ENCODE results near the gene ARHGEF28.

Gene ARHGEF28

DNA sequence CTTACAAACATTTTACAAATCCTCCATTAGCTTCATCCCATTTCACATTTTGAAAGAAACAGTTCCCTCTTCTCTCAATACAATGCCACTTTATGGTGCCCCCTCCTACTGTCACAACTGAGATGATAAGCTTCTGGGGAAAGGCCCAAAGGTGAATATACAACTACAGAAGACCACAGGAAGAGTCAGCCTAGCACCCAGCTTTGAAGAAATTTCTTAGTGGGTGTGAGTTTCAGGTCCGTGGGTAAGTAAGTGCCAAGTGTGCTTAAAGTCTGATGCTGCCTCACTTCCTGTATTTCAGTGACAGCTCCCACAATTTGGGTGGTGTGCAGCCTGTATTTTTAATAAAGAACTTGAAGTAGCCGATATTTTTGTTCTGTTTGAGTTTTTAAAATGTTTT lies 68.1 kb downstream of the ARHGEF28 start:
- Histone ChIP-seq H3K9me3 (ENCODE audit: control insufficient read depth, insufficient read depth, low read length) (no peaks in the 10 kb centered on the region), H3K27me3 (ENCODE audit: control insufficient read depth, insufficient read depth, low read length) (no peaks in the 10 kb centered on the region), H3K36me3 (ENCODE audit: control insufficient read depth, insufficient read depth, low read length) (no peaks in the 10 kb centered on the region), H3K9ac (ENCODE audit: low read depth, low read length) (no peak overlapping the region), H3K27ac (ENCODE audit: low read depth, low read length) (peak overlapping the region; percentile 71), H3K4me3 (ENCODE audit: low read depth, low read length) (no peak overlapping the region), H3K4me1 (ENCODE audit: control insufficient read depth, insufficient read depth, low read length) (peaks cover 28% of the 10 kb centered on the region)

DNA sequence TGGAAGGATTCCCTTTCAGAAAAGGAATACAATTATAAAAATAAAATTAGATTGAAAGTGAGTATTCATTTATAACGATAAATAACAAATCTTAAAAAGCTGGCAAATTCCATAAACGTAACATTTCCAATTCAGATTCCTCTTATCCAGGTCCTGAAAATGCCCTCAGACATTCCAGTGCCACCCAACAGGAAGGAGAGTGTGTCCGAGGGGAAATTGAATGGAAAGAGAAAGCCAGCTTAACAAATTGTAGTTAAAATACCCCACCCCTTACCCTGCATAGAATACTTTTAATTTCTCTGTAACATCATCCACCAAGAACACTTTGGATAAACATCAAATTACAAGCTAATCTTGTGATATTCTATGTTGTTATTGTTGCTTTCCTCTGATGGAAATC lies 72.0 kb downstream of the ARHGEF28 start:
- H3K4me1 ChIP-seq (ENCODE audit: control insufficient read depth, insufficient read depth, low read length), result peaks cover 20% of the 10 kb centered on the region
- H3K27ac ChIP-seq (ENCODE audit: low read depth, low read length), result no peak overlapping the region
- no peak overlapping the region for H3K9ac ChIP-seq (ENCODE audit: low read depth, low read length)
- no peaks in the 10 kb centered on the region for H3K36me3 ChIP-seq (ENCODE audit: control insufficient read depth, insufficient read depth, low read length)
- H3K9me3 ChIP-seq (ENCODE audit: control insufficient read depth, insufficient read depth, low read length), result no peaks in the 10 kb centered on the region
- H3K4me3 ChIP-seq (ENCODE audit: low read depth, low read length), result no peak overlapping the region
- H3K27me3 ChIP-seq (ENCODE audit: control insufficient read depth, insufficient read depth, low read length), result no peaks in the 10 kb centered on the region

DNA sequence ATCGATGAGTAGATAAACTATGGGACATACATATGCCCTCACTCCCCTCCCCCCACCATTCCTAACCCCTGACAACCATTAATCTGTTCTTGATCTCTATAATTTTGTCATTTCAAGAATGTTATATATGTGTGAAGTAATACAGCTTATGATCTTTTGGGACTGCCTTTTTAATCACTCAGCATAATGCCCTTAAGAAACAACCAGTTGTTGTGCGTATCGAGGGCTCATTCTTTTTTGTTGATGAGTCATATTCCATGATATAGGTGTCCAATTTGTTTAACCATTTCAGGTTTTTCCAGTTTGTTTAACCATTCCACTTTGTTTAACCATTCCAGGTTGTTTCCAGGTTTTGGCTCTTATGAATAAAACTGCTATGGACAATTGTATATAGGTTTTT lies 75.6 kb downstream of the ARHGEF28 start:
- no peaks in the 10 kb centered on the region for H3K36me3 ChIP-seq (ENCODE audit: control insufficient read depth, insufficient read depth, low read length)
- no peaks in the 10 kb centered on the region for H3K27me3 ChIP-seq (ENCODE audit: control insufficient read depth, insufficient read depth, low read length)
- H3K27ac ChIP-seq (ENCODE audit: low read depth, low read length), result no peak overlapping the region
- H3K4me3 ChIP-seq (ENCODE audit: low read depth, low read length), result no peak overlapping the region
- H3K9me3 ChIP-seq (ENCODE audit: control insufficient read depth, insufficient read depth, low read length), result no peaks in the 10 kb centered on the region
- H3K4me1 ChIP-seq (ENCODE audit: control insufficient read depth, insufficient read depth, low read length), result no peaks in the 10 kb centered on the region
- no peak overlapping the region for H3K9ac ChIP-seq (ENCODE audit: low read depth, low read length)

DNA sequence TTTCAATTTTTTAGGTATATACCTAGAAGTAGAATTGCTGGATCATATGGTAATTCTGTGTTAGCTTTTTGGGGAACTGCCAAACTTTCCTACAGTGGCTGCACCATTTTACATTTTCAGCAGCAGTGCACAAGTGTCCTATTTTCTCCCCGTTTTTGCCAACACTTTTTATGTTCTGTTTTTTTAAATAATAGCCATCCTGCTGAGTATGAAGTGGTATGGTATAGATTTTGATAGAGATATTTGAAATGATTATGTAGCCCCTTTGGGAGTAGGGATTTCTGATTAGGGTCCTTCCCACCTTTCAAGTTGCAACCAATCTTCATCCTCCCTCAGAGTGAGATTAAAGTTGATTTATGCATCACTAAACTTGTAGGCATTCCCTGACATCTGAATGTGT lies 76.5 kb downstream of the ARHGEF28 start:
- H3K9ac ChIP-seq (ENCODE audit: low read depth, low read length), result no peak overlapping the region
- H3K4me3 ChIP-seq (ENCODE audit: low read depth, low read length), result no peak overlapping the region
- no peaks in the 10 kb centered on the region for H3K4me1 ChIP-seq (ENCODE audit: control insufficient read depth, insufficient read depth, low read length)
- H3K9me3 ChIP-seq (ENCODE audit: control insufficient read depth, insufficient read depth, low read length), result no peaks in the 10 kb centered on the region
- no peaks in the 10 kb centered on the region for H3K36me3 ChIP-seq (ENCODE audit: control insufficient read depth, insufficient read depth, low read length)
- H3K27me3 ChIP-seq (ENCODE audit: control insufficient read depth, insufficient read depth, low read length), result no peaks in the 10 kb centered on the region
- no peak overlapping the region for H3K27ac ChIP-seq (ENCODE audit: low read depth, low read length)

DNA sequence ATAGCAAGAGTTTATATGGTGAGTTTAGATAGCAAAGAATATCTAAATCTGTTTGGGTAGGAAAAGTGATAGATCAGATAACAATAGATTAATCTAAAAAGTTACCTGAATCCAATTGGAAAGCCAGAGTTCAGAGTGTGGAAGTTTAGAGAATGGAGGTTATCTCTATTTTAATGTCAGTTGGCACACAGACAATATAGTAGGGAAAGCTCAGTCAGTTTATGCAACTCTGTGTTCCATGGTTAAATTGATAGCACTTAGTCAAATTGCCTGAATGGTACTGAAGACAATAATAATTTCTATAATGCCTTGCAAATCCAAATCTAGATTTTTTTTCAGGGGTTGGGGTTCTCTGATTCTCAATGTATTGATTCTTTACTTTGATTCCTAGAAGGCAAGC lies 77.0 kb downstream of the ARHGEF28 start:
- no peak overlapping the region for H3K27ac ChIP-seq (ENCODE audit: low read depth, low read length)
- no peaks in the 10 kb centered on the region for H3K9me3 ChIP-seq (ENCODE audit: control insufficient read depth, insufficient read depth, low read length)
- no peaks in the 10 kb centered on the region for H3K27me3 ChIP-seq (ENCODE audit: control insufficient read depth, insufficient read depth, low read length)
- H3K36me3 ChIP-seq (ENCODE audit: control insufficient read depth, insufficient read depth, low read length), result no peaks in the 10 kb centered on the region
- no peak overlapping the region for H3K4me3 ChIP-seq (ENCODE audit: low read depth, low read length)
- H3K4me1 ChIP-seq (ENCODE audit: control insufficient read depth, insufficient read depth, low read length), result no peaks in the 10 kb centered on the region
- H3K9ac ChIP-seq (ENCODE audit: low read depth, low read length), result no peak overlapping the region

DNA sequence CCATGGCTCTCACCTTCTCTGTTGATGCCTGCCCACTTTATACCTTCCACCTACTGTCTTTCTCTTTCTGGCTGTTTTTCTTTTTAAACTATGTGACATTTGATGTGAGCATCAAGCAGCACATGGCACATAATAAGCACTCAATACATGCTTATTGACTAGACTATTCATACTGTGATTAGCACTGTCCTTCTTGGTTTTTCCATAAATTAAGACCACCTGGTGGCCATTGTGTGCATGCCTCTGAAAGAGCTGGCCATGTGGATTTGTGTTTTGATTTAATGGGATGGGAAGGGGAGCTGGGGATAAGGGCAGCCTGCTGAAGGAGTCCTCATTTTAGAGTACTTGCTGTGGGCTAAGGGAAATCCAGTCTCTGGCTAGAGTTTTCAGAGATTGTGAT lies 79.4 kb downstream of the ARHGEF28 start:
- no peak overlapping the region for H3K9ac ChIP-seq (ENCODE audit: low read depth, low read length)
- H3K27ac ChIP-seq (ENCODE audit: low read depth, low read length), result no peak overlapping the region
- H3K9me3 ChIP-seq (ENCODE audit: control insufficient read depth, insufficient read depth, low read length), result no peaks in the 10 kb centered on the region
- no peaks in the 10 kb centered on the region for H3K27me3 ChIP-seq (ENCODE audit: control insufficient read depth, insufficient read depth, low read length)
- no peaks in the 10 kb centered on the region for H3K4me1 ChIP-seq (ENCODE audit: control insufficient read depth, insufficient read depth, low read length)
- H3K4me3 ChIP-seq (ENCODE audit: low read depth, low read length), result no peak overlapping the region
- no peaks in the 10 kb centered on the region for H3K36me3 ChIP-seq (ENCODE audit: control insufficient read depth, insufficient read depth, low read length)

DNA sequence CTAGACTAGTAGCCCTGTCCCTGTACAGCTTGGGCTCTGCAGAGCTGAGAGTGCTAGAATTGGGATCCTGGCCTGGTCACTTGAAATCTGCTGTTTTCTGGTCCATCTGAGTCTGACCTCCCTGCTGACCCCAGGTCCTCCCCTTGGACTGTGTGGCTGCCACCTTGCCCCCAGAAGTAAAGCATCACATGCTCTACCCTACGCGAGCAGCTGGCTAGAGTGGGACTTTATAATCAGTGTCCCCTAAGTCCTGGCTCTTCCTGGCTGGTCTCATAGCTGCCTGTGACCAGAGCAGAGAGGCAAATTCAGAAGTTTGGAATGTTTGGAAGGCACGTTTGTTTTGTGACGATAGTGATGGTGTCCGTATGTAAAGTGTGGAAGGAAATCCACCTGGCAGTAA lies 81.0 kb downstream of the ARHGEF28 start:
- Histone ChIP-seq H3K9ac (ENCODE audit: low read depth, low read length) (no peak overlapping the region), H3K4me1 (ENCODE audit: control insufficient read depth, insufficient read depth, low read length) (no peaks in the 10 kb centered on the region), H3K27me3 (ENCODE audit: control insufficient read depth, insufficient read depth, low read length) (no peaks in the 10 kb centered on the region), H3K9me3 (ENCODE audit: control insufficient read depth, insufficient read depth, low read length) (no peaks in the 10 kb centered on the region), H3K4me3 (ENCODE audit: low read depth, low read length) (no peak overlapping the region), H3K36me3 (ENCODE audit: control insufficient read depth, insufficient read depth, low read length) (no peaks in the 10 kb centered on the region), H3K27ac (ENCODE audit: low read depth, low read length) (no peak overlapping the region)

DNA sequence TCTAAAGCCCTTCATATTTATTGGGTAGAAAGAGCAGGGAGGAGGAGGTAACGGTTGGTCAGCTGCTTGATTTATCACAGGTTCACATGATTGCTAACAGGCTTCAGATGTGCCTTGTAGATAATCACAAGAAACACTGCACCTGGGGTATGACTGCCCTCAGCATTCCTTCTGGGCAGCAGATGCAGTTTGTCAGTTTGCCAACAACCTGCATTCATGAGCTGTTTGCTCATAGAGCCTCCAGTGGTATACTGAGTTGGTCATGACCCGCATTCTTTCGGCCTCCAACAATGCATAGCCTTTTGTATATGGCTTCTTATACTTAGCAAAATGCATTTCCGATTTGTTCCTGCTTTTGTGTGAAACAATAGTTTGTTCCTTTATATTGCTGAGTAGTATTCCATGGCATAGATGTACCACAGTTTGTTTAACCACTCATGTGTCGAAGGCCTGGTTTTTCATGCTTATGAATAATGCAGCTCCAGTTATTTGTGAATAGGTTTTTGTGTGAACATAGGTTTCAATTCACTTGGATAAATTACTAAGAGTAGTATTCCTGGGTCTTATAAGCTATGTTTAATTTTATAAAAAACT lies 83.6 kb downstream of the ARHGEF28 start:
- no peak overlapping the region for H3K9ac ChIP-seq (ENCODE audit: low read depth, low read length)
- no peaks in the 10 kb centered on the region for H3K27me3 ChIP-seq (ENCODE audit: control insufficient read depth, insufficient read depth, low read length)
- H3K36me3 ChIP-seq (ENCODE audit: control insufficient read depth, insufficient read depth, low read length), result no peaks in the 10 kb centered on the region
- no peak overlapping the region for H3K4me3 ChIP-seq (ENCODE audit: low read depth, low read length)
- no peaks in the 10 kb centered on the region for H3K9me3 ChIP-seq (ENCODE audit: control insufficient read depth, insufficient read depth, low read length)
- no peaks in the 10 kb centered on the region for H3K4me1 ChIP-seq (ENCODE audit: control insufficient read depth, insufficient read depth, low read length)
- H3K27ac ChIP-seq (ENCODE audit: low read depth, low read length), result no peak overlapping the region

DNA sequence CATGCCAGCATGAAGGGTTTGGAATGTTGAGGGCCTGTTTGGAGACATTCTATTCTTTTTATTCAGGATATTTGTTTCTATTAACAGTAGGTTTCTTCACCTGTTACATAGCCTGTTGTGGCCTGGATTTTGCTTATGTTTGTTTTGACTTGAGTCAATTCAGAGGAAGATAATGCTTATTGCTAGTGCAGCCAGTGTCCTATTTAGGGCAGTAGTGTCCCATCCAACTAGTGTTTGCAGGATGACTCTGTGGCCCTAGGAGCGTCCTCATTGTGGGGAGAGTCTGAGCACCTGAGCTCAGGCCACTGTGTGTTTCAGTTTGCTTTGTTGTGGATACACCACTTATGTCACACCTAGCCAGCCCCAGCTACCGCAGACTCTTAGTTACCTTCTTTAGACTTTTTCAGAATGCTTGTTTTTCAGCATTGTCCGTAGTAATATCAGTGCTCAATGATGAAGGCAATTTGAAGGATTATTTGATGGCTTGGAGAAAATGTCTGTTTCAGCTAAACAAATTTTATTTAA lies 90.3 kb downstream of the ARHGEF28 start:
- Histone ChIP-seq H3K4me3 (ENCODE audit: low read depth, low read length) (no peak overlapping the region), H3K27ac (ENCODE audit: low read depth, low read length) (no peak overlapping the region), H3K36me3 (ENCODE audit: control insufficient read depth, insufficient read depth, low read length) (no peaks in the 10 kb centered on the region), H3K9me3 (ENCODE audit: control insufficient read depth, insufficient read depth, low read length) (no peaks in the 10 kb centered on the region), H3K9ac (ENCODE audit: low read depth, low read length) (no peak overlapping the region), H3K4me1 (ENCODE audit: control insufficient read depth, insufficient read depth, low read length) (peaks cover 11% of the 10 kb centered on the region; the same call in 1 of the 2 replicates), H3K27me3 (ENCODE audit: control insufficient read depth, insufficient read depth, low read length) (no peaks in the 10 kb centered on the region)

DNA sequence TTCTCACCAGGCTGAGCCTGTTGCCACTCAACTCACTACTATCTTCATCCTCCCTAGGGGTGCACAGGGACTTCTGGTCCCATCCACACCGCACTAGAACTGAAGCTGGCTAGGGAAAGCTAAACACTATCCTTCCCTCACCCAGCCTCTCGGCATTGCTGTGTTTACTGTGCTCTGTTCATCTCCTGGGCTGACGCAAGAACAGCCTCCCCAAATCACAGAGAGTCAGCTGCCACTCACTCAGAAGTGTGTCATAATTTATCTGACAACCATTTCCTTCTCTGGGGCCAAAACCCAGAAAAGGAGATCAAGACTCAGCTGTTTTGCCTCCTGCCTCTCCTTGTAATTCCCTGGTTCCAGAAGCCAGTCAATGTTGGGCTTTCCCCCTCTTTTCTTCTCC lies 92.8 kb downstream of the ARHGEF28 start:
- Histone ChIP-seq H3K9me3 (ENCODE audit: control insufficient read depth, insufficient read depth, low read length) (no peaks in the 10 kb centered on the region), H3K4me3 (ENCODE audit: low read depth, low read length) (no peak overlapping the region), H3K9ac (ENCODE audit: low read depth, low read length) (no peak overlapping the region), H3K4me1 (ENCODE audit: control insufficient read depth, insufficient read depth, low read length) (peaks cover 11% of the 10 kb centered on the region; the same call in 1 of the 2 replicates), H3K27ac (ENCODE audit: low read depth, low read length) (no peak overlapping the region), H3K36me3 (ENCODE audit: control insufficient read depth, insufficient read depth, low read length) (no peaks in the 10 kb centered on the region), H3K27me3 (ENCODE audit: control insufficient read depth, insufficient read depth, low read length) (no peaks in the 10 kb centered on the region)

DNA sequence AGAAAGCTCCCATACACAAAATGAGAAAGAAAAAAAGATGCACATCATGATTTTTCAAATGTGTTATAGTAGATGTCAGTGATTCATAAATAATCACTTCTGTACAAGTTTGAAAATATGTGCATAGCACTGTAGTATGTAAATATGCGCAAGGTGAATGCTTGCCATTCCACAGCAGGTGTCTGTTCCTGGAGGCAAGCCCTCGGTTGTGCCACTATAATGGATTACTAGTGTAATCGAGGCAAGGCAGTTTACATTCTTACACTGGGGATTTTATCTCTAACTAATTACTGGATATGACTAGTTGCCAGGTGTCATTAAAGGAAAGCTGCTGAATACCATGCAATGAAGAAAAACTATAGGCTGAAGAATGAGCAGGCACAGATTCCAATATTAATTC lies 93.6 kb downstream of the ARHGEF28 start:
- Histone ChIP-seq H3K27ac (ENCODE audit: low read depth, low read length) (no peak overlapping the region), H3K36me3 (ENCODE audit: control insufficient read depth, insufficient read depth, low read length) (no peaks in the 10 kb centered on the region), H3K4me3 (ENCODE audit: low read depth, low read length) (no peak overlapping the region), H3K27me3 (ENCODE audit: control insufficient read depth, insufficient read depth, low read length) (no peaks in the 10 kb centered on the region), H3K4me1 (ENCODE audit: control insufficient read depth, insufficient read depth, low read length) (peaks cover 11% of the 10 kb centered on the region; the same call in 1 of the 2 replicates), H3K9me3 (ENCODE audit: control insufficient read depth, insufficient read depth, low read length) (no peaks in the 10 kb centered on the region), H3K9ac (ENCODE audit: low read depth, low read length) (no peak overlapping the region)
